GM20000 (cell line): ENCODE data around the gene ATP13A3.

Experiments
- DNase-seq: peaks from one replicate; pipeline ENCODE4 v3.0.0; 2012; ENCODE audit warnings: low spot score
- TF ChIP-seq, protein P1 (sequence below): IDR thresholded peaks from 2 replicates; pipeline ENCODE4 v1.5.1; 2012; ENCODE audit warnings: mild to moderate bottlenecking, control low read depth; ENCODE audit errors: extremely low read depth, missing control alignments

The ATP13A3 gene

DNA sequence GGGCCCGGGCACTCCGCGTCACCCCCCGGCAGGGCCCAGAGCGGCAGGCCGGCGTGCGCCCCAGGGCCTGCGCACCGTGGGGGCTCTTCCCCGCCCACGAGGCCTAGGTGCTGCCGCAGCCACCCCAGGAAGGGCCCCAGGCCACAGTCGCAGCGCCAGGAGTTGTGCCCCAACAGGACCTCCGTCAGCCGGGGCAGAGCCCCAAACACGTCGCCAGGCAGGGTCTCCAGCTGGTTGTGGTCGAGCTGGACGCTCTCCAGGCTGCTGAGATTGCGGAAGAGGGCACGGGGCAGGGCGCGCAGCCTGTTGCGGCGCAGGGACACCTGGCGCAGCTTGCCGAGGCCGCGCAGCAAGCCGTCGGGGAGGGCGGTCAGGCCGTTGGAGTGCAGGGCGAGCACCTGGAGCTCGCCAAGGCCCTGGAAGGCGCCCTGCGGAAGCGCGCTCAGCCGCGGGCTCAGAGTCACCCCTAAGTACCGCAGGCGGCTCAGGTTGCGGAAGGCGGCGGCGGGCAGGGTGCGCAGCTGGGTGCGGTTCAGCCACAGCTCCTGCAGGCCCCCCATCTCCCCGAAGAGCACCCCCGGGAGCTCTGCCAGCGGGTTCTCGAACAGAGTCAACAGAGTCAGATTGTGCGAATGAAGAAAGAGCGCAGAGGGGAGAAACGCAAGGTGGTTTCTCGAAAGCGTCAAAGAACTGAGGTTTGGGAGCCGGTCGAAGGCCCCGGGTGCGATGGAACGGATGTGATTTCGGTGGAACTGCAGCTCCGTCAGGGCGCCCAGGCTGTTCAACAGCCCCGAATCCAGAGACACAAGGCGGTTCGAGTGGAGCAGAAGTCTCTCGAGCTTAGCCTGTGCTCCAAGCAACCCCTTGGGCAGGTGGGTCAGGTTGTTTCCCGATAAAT lies 89.7 kb downstream of the ATP13A3 start:
- TF ChIP-seq, protein P1, sequence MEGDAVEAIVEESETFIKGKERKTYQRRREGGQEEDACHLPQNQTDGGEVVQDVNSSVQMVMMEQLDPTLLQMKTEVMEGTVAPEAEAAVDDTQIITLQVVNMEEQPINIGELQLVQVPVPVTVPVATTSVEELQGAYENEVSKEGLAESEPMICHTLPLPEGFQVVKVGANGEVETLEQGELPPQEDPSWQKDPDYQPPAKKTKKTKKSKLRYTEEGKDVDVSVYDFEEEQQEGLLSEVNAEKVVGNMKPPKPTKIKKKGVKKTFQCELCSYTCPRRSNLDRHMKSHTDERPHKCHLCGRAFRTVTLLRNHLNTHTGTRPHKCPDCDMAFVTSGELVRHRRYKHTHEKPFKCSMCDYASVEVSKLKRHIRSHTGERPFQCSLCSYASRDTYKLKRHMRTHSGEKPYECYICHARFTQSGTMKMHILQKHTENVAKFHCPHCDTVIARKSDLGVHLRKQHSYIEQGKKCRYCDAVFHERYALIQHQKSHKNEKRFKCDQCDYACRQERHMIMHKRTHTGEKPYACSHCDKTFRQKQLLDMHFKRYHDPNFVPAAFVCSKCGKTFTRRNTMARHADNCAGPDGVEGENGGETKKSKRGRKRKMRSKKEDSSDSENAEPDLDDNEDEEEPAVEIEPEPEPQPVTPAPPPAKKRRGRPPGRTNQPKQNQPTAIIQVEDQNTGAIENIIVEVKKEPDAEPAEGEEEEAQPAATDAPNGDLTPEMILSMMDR, result no peak
- peak; percentile 64 for DNase-seq

DNA sequence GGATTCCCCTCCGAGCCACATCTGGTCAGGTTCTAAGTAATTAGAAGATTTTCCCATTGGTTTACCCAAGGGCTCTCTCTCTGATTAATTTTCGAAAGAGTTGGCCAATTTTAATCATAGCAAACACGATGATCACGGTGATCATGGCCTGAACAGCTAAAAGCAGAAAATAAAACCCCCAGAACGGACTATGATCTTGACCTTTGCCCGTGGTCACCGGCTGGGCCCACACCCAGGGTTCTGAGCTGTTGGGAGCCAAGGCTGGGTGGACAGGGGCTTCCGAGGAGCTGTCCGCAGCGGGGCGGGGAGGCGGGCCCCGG lies 90.3 kb downstream of the ATP13A3 start:
- TF ChIP-seq, protein P1, result no peak
- DNase-seq, result no peak

DNA sequence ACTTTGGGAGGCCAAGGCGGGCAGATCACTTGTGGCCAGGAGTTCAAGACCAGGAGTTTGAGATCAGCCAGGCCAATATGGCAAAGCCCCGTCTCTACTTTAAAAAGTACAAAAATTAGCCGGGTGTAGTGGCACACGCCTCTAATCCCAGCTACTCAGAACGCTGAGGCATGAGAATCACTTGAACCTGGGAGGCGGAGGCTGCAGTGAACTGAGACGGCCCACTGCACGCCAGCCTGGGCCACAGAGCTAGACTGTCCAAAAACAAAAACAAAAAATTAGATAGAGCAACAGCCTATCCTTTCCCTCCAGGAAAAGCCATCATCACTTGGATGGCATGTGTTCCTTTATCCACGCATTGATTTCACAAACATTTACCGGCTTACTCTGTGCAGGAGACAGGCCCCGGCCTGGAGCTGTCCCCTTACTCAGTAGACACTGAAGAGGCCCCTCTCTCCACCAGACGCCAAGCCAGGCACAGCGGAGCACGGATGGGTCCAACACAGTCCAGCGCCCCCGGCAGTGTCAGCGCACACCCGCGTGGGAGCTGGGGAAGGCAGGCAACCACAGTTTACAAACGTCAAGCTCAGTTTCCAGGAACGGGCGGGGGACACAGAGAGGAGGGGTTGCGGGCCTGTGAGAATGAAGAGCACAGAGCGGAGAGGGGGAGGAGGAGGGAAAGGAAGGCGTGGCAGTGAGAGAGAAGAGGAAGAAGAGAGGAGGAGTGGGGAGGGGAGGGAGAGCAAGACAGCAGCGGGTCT lies 90.8 kb downstream of the ATP13A3 start:
- TF ChIP-seq, protein P1, result no peak
- DNase-seq, result peak; percentile 28

DNA sequence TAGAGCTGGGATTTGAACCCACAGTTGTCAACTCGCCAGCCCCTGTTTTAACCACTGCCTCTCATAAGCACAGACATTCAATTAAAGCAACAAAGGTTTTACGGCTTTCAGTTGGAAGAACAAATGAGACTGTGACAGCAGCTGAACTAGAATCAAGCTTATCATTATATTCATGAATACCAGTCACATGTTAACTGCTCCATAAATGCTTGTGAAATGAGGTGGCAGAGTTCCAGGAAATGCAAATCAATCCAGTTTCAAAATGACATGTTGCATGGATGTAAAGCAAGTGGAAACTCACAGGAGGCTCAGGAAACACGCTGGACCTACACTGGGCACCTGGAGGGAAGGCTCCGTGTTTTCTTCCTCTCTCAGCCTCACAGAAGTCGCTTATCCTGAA lies 91.6 kb downstream of the ATP13A3 start:
- no peak for DNase-seq

DNA sequence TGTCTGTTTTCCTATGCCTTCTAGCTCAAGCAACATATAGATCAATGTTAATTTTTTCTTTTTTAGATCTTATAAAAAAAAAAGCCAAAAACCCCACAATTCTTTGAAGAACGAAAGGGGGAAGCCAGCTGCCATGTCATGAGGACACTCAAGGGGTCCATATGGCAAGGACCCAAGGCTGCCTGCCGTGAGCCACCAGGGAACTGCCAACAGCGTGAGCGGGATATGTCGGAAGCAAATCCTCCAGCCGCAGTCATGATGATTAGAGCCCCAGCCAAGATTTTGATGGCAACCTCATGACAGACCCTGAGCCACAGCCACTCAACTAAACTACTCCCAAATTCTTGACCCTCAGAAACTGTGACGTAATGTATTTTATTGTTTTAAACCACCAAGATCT lies 94.2 kb downstream of the ATP13A3 start:
- TF ChIP-seq, protein P1, result no peak
- DNase-seq, result no peak

More for the DNA sequence above, 91.6 kb downstream of the ATP13A3 start:
- TF ChIP-seq, protein P1, result no peak

DNA sequence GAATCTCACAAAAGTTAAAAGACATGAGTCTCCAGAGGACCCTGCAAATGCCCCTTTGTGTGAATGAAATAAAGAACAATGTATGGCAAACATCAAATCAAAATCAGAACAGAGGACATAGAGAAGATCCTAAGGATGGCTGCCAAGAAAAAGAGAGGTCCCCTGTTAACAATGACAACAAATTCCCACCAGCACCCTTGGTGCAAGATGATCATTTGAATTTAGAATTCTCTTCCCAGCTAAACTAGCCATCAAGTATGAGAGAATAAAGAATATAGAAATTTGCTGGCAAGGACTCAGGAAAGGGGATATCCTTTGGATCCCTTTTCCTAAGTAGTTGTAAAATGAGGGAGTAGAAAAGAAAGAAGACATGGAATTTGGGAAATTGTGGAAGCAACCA lies 96.0 kb downstream of the ATP13A3 start:
- no peak for DNase-seq
- TF ChIP-seq, protein P1, result no peak

DNA sequence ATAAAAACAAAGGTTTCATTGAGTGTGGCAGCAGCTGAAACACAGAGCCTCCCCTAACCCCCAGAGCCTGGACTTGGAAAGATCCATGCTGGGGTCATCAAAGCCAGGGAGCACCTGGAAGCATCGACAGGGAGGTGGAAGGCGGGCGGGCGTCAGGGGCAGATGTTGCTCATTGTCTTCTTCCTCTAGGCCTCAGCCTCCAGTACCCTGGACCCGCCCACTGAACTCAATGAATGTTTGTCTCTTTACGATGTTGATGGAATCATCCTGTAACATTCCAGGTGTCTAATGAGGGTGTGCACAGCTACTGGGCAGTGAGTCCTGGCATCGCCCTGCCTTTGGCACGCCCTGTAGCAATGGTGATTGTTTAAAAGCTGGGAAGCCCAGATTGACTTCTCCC lies 97.5 kb downstream of the ATP13A3 start:
- TF ChIP-seq, protein P1, result no peak
- DNase-seq, result no peak
